CD14-positive monocyte (primary cell): Measurements from ENCODE around the gene DMRT2. TPM values are rescaled to one million over a fixed set of nuclear protein-coding genes. Genes with fewer than 3 reads are reported as not detected.

Experiments used
- DNase-seq, 3 donors: peaks; one replicate each; pipeline ENCODE4 v3.0.0-alpha.2; 2011 to 2022
- H2AFZ ChIP-seq: 2 replicates; pipeline ENCODE4 v1.6.0; 2012; ENCODE audit warnings: mild to moderate bottlenecking, low read depth, low read length, inconsistent platforms; ENCODE audit not compliant: insufficient read depth, poor library complexity, severe bottlenecking
- H3K27ac ChIP-seq, 2 donors: 1 replicate in 1 of 2; 2 replicates in 1 of 2; pipeline ENCODE4 v1.5.1; 2012 to 2013; ENCODE audit warnings: low read length in 2 of 2, control low read depth in 1 of 2, inconsistent platforms in 1 of 2, low read depth in 1 of 2, mild to moderate bottlenecking in 1 of 2
- H3K27me3 ChIP-seq, 2 donors: one replicate each; pipeline versions ENCODE4 v1.6.0 to v1.6.1; 2011 to 2013; ENCODE audit warnings: low read length in 2 of 2; ENCODE audit not compliant: control insufficient read depth in 2 of 2, insufficient read depth in 2 of 2
- H3K36me3 ChIP-seq, 2 donors: replicated peaks in 1 of 2; 1 replicate in 1 of 2; 2 replicates in 1 of 2; pipeline versions ENCODE4 v1.5.1 to v1.6.1; 2012 to 2013; ENCODE audit warnings: low read length in 2 of 2, control low read depth in 1 of 2, inconsistent platforms in 1 of 2, mild to moderate bottlenecking in 1 of 2; ENCODE audit not compliant: insufficient read depth in 2 of 2, control insufficient read depth in 1 of 2
- H3K4me1 ChIP-seq, 2 donors: 1 replicate in 1 of 2; 2 replicates in 1 of 2; pipeline versions ENCODE4 v1.5.1 to v1.6.1; 2012 to 2013; ENCODE audit warnings: low read length in 2 of 2, control low read depth in 1 of 2, inconsistent platforms in 1 of 2, mild to moderate bottlenecking in 1 of 2, moderate library complexity in 1 of 2; ENCODE audit not compliant: insufficient read depth in 2 of 2, control insufficient read depth in 1 of 2
- H3K4me2 ChIP-seq: replicated peaks from 2 replicates; pipeline ENCODE3; 2012; ENCODE audit warnings: low read length, moderate library complexity, mild to moderate bottlenecking; ENCODE audit not compliant: poor library complexity, severe bottlenecking; ENCODE audit errors: extremely low read depth
- H3K4me3 ChIP-seq, 3 experiments: fragments of 200-600 bp in 1 of 3; sonication (generic) in 1 of 3; replicated peaks in 1 of 3; 1 replicate in 2 of 3; 2 replicates in 1 of 3; pipeline ENCODE4 v1.5.1; 2011 to 2013; ENCODE audit warnings: low read length in 3 of 3, mild to moderate bottlenecking in 3 of 3, control low read depth in 2 of 3, low read depth in 2 of 3, inconsistent platforms in 1 of 3, moderate library complexity in 1 of 3
- H3K79me2 ChIP-seq: 2 replicates; pipeline ENCODE4 v1.6.0; 2012; ENCODE audit warnings: mild to moderate bottlenecking, control low read depth, inconsistent platforms, low read length, moderate library complexity; ENCODE audit not compliant: insufficient read depth
- H3K9ac ChIP-seq: 2 replicates; pipeline ENCODE4 v1.6.0; 2017; ENCODE audit warnings: low read length, mild to moderate bottlenecking; ENCODE audit not compliant: insufficient read depth, poor library complexity, severe bottlenecking
- H3K9me3 ChIP-seq, 2 donors: replicated peaks in 1 of 2; 1 replicate in 1 of 2; 2 replicates in 1 of 2; pipeline versions ENCODE4 v1.5.1 to v1.6.1; 2012 to 2013; ENCODE audit warnings: low read length in 2 of 2, control low read depth in 1 of 2; ENCODE audit not compliant: control insufficient read depth in 1 of 2, insufficient read depth in 1 of 2
- H4K20me1 ChIP-seq: 2 replicates; pipeline ENCODE4 v1.6.0; 2012; ENCODE audit warnings: mild to moderate bottlenecking, low read length, control low read depth, moderate library complexity; ENCODE audit not compliant: insufficient read depth
- H3K27ac Mint-ChIP-seq, 7 donors: one replicate each; pipeline ENCODE4 v1.8.0; 2020; ENCODE audit warnings: mild to moderate bottlenecking in 7 of 7, mixed read lengths in 7 of 7, moderate library complexity in 6 of 7, inconsistent platforms in 2 of 7
- H3K27me3 Mint-ChIP-seq, 3 donors: one replicate each; pipeline ENCODE4 v1.8.0; 2021 to 2022; ENCODE audit warnings: low read depth in 3 of 3, mild to moderate bottlenecking in 3 of 3, mixed read lengths in 3 of 3, moderate library complexity in 3 of 3, inconsistent platforms in 1 of 3
- H3K36me3 Mint-ChIP-seq, 2 donors: one replicate each; pipeline ENCODE4 v1.8.0; 2020; ENCODE audit warnings: mixed read lengths in 2 of 2, inconsistent platforms in 1 of 2, mild to moderate bottlenecking in 1 of 2
- H3K4me1 Mint-ChIP-seq: one replicate; pipeline ENCODE4 v1.8.0; 2020; ENCODE audit warnings: mild to moderate bottlenecking, mixed read lengths
- H3K4me3 Mint-ChIP-seq, 2 donors: one replicate each; pipeline ENCODE4 v1.8.0; 2020; ENCODE audit warnings: mild to moderate bottlenecking in 2 of 2, mixed read lengths in 2 of 2, moderate library complexity in 1 of 2
- H3K9me3 Mint-ChIP-seq, 7 donors: one replicate each; pipeline ENCODE4 v1.8.0; 2020 to 2022; ENCODE audit warnings: mixed read lengths in 7 of 7, mild to moderate bottlenecking in 6 of 7, moderate library complexity in 6 of 7, inconsistent platforms in 2 of 7
- WGBS: methylation state at CpG from one replicate; pipeline ENCODE4 v1.1.5; 2013; ENCODE audit warnings: missing lambda C conversion rate; ENCODE audit not compliant: insufficient coverage; 5-methylcytosine and 5-hydroxymethylcytosine counted together
- intact Hi-C, 2 donors: fragments of 100-400 bp; cut with micrococcal nuclease; formaldehyde crosslinking; loops; one replicate each; pipeline versions ENCODE4 v1.15.0 to v1.15.1; 2023
- polyA plus RNA-seq, 3 donors: library from polyadenylated mRNA; depleted of rRNA in 1 of 3; unstranded in 2 of 3; stranded (reverse) in 1 of 3; fragments of 300-500 nt in 2 of 3; fragments of >200 nt in 1 of 3; fragmentation: Illumina TruSeq in 2 of 3; gene quantifications; 1 replicate in 2 of 3; 2 replicates in 1 of 3; pipeline ENCODE4 v1.2.3, GENCODE V29; 2012 to 2021
- TF ChIP-seq, protein P1 (sequence below): fragments of 200-600 bp; IDR thresholded peaks from one replicate; pipeline ENCODE4 v1.8.0; 2022; ENCODE audit warnings: antibody characterized with exemption, mild to moderate bottlenecking

The DMRT2 gene
- polyA plus RNA-seq, 3 donors, result not detected

DNA sequence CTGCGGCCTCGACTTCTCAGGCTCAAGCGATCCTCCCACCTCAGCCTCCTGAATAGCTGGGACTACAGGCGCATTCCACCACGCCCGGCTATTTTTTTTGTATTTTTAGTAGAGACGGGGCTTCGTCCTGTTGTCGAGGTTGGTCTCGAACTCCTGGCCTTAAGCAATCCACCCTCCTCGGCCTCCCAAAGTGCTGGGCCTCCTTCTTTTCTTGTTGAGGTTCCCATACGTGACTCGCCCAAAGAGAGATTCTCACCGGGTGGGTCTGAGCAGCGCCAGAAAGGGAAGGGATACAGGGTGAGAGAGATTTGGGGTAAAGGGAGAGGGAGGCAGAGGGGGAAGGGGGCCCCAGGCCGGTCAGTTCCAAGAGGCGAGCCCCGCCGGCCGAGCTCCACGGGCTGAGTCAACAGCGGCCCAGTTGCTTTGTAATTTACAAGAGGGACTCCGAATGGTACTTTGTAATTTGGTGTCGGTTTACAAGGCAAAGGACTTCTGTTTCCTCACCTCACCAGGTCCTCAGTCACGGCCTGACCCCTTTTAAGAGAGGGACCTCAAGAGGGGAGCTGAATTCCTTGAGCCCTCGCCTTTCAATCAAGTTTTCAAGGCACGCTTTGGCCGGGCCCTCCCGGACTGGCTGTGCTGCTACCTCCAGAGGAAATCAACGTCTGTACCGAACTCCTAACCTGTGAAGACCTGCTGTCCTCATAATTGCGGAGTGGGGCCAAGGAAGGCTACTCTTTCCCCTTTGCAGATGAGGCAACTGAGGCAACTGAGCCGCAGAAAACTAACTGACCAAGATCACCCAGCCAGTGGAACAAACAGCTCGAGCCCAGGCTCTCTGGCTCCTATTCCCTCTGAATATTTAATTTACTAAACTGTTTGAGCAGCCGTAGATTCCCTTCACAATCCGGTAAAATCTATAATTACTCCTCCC, 3.3 kb upstream of the DMRT2 start:
- H4K20me1 ChIP-seq, result no peaks in the 10 kb centered on the region
- DNase-seq, result no peak
- peak overlapping the region; percentile 86 for H3K4me2 ChIP-seq
- H3K9ac ChIP-seq, result peak overlapping the region; percentile 41
- peaks cover 42 to 66% of the 10 kb centered on the region in 2 donors for H3K4me1 ChIP-seq
- peaks cover 72% of the 10 kb centered on the region for H3K4me1 Mint-ChIP-seq
- peaks cover 3 to 69% (median 56%) of the 10 kb centered on the region in 7 donors for H3K9me3 Mint-ChIP-seq
- no peaks in the 10 kb centered on the region for H3K79me2 ChIP-seq
- peak overlapping the region; percentile 84 to 99 for H3K4me3 Mint-ChIP-seq
- peaks cover 12 to 26% of the 10 kb centered on the region in 2 donors for H3K36me3 Mint-ChIP-seq
- peak overlapping the region in 1 of 3 experiments; percentile 79 for H3K4me3 ChIP-seq
- H3K27me3 ChIP-seq, result peaks cover 88 to 95% of the 10 kb centered on the region in 2 donors
- TF ChIP-seq, protein P1, sequence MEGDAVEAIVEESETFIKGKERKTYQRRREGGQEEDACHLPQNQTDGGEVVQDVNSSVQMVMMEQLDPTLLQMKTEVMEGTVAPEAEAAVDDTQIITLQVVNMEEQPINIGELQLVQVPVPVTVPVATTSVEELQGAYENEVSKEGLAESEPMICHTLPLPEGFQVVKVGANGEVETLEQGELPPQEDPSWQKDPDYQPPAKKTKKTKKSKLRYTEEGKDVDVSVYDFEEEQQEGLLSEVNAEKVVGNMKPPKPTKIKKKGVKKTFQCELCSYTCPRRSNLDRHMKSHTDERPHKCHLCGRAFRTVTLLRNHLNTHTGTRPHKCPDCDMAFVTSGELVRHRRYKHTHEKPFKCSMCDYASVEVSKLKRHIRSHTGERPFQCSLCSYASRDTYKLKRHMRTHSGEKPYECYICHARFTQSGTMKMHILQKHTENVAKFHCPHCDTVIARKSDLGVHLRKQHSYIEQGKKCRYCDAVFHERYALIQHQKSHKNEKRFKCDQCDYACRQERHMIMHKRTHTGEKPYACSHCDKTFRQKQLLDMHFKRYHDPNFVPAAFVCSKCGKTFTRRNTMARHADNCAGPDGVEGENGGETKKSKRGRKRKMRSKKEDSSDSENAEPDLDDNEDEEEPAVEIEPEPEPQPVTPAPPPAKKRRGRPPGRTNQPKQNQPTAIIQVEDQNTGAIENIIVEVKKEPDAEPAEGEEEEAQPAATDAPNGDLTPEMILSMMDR, result no peak
- H3K9me3 ChIP-seq, result peaks cover 11 to 77% of the 10 kb centered on the region in 2 donors
- 9% methylated on average over 21 of the region's 36 CpGs for WGBS
- H3K27ac Mint-ChIP-seq, result no peak overlapping the region
- H2AFZ ChIP-seq, result no peak overlapping the region
- no peaks in the 10 kb centered on the region for H3K36me3 ChIP-seq
- no peak overlapping the region for H3K27ac ChIP-seq
- peaks cover 96 to 99% (median 97%) of the 10 kb centered on the region in 3 donors for H3K27me3 Mint-ChIP-seq
- intact Hi-C loops, result no loop called here

GRCh38 chr9:1047591-1048230, 2.4 kb upstream of the DMRT2 start:
- peak overlapping the region; percentile 68 for H2AFZ ChIP-seq
- no peaks in the 10 kb centered on the region for H4K20me1 ChIP-seq
- H3K4me1 Mint-ChIP-seq, result peaks cover 73% of the 10 kb centered on the region
- H3K27ac ChIP-seq, result no peak overlapping the region
- peaks cover 97 to 99% (median 98%) of the 10 kb centered on the region in 3 donors for H3K27me3 Mint-ChIP-seq
- H3K9me3 Mint-ChIP-seq, result peaks cover 3 to 69% (median 56%) of the 10 kb centered on the region in 7 donors
- H3K4me3 Mint-ChIP-seq, result peak overlapping the region; percentile 84 to 99
- intact Hi-C loops, result no loop called here
- peaks cover 13 to 22% of the 10 kb centered on the region in 2 donors for H3K36me3 Mint-ChIP-seq
- H3K27me3 ChIP-seq, result peaks cover 91 to 96% of the 10 kb centered on the region in 2 donors
- 2% methylated on average over 21 of the region's 23 CpGs for WGBS
- no peak overlapping the region for H3K27ac Mint-ChIP-seq
- peak overlapping the region; percentile 41 for H3K9ac ChIP-seq
- peaks cover 11 to 75% of the 10 kb centered on the region in 2 donors for H3K9me3 ChIP-seq
- peak overlapping the region; percentile 86 for H3K4me2 ChIP-seq
- DNase-seq, result no peak
- TF ChIP-seq, protein P1, result no peak
- H3K79me2 ChIP-seq, result no peaks in the 10 kb centered on the region
- H3K4me1 ChIP-seq, result peaks cover 37 to 65% of the 10 kb centered on the region in 2 donors
- H3K36me3 ChIP-seq, result no peaks in the 10 kb centered on the region
- H3K4me3 ChIP-seq, result peak overlapping the region; percentile 41 to 79 (median 77)
